NCI-H748 (cell line): ENCODE results near the gene NUP43.
"Not testable (repeated sequence)": the region's sequence is repeated elsewhere in the genome, so short reads cannot be mapped to it uniquely, and the experiment has no call there.

Experiments used
- DNase-seq: peaks from one replicate; lab custom pipeline; 2025; ENCODE audit not compliant: unreplicated experiment; lab: John Stamatoyannopoulos, UW

Gene NUP43

DNA sequence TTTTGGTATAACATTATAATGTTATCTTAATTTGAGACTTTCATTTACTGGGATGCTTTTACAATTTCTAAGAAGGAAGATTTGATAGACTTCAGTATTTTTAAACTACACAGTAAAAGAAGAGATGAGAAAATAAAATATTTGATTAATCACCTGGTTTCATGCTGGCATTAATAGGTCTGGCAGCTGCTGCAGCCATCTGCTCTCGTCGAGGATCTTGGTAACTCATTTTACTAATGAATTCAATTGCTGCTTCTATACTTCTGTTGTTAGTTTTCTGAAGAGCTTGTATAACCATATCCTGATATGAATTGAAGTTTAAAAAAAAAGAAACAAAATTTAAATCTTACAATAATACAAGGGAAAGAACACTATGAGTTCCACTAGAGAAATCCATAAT, 51.4 kb downstream of the NUP43 start:
- no peak for DNase-seq

GRCh38 chr6:149691201-149691600, 55.1 kb downstream of the NUP43 start:
- DNase-seq: no peak

GRCh38 chr6:149686230-149686629, 60.1 kb downstream of the NUP43 start:
- no peak for DNase-seq

GRCh38 chr6:149683256-149683859, 63.0 kb downstream of the NUP43 start:
- DNase-seq: no peak

DNA sequence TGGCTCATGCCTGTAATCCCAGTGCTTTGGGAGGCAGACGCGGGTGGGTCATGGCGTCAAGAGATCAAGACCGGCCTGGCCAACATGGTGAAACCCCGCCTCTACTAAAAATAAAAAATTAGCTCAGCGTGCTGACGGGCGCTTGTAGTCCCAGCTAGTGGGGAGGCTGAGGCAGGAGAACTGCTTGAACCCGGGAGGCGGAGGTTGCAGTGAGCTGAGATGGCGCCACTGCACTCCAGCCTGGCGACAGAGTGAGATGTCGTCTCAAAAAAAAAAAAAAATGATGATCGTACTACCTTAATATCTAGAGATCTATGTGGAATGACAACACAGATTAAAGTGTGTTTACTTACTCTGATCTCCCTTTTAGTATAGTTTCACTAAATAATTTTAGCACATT, 64.5 kb downstream of the NUP43 start:
- DNase-seq: not testable (repeated sequence)

DNA sequence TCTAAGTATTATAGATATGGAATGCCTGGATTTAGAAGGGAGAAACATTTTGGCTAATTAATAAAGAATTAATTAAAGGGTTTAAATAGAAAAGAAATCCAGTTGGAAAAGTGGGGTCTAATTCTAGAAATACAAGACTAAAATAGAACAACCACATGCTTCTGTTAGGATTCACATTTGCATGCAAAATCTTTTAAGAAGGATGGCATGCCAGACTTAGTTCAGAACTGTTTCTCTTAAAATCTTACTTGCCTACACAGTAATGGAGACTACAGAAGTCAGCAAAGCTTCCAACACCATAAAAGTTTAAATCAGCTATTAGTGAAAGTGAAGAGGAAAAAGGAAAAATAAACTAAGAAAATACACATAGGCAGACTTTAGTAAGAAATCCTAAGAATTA, 65.1 kb downstream of the NUP43 start:
- no peak for DNase-seq

- DNase-seq: no peak
Measured at GRCh38 chr6:149680503-149680902, 65.8 kb downstream of the NUP43 start.
